ENCODE results near the gene NDST3. TPM values are rescaled to one million over a fixed set of nuclear protein-coding genes. Genes with fewer than 3 reads are reported as not detected.

The NDST3 gene
- total RNA-seq, 1 donor from 2014 or later = not detected

GRCh38 chr4:118029224-118029623 lies 5.1 kb upstream of the NDST3 start:
- intact Hi-C loops (cut with micrococcal nuclease) = no loop called here
- Mint-ChIP-seq H3K4me1 (peaks cover 3% of the 10 kb centered on the region), H3K36me3 (ENCODE audit: low read depth) (no peaks in the 10 kb centered on the region), H3K27me3 (peaks cover 22% of the 10 kb centered on the region), H3K27ac (no peak overlapping the region), H3K4me3 (no peak overlapping the region), H3K9me3 (no peaks in the 10 kb centered on the region)
- ATAC-seq (ENCODE audit: low read depth) = no peak
- DNase-seq = no peak
- POLR2A ChIA-PET = no interaction called here
- TF ChIP-seq CTCF (IDR thresholded peaks at IDR 0.05) = no peak
- CTCF ChIA-PET = no interaction called here

- TF ChIP-seq CTCF (IDR thresholded peaks at IDR 0.05) = no peak
- ChIA-PET CTCF (no interaction called here), POLR2A (no interaction called here)
- DNase-seq = no peak
- peaks cover 4% of the 10 kb centered on the region for H3K4me1 Mint-ChIP-seq
- no peak overlapping the region for H3K4me3 Mint-ChIP-seq
- no peak overlapping the region for H3K27ac Mint-ChIP-seq
- peaks cover 28% of the 10 kb centered on the region for H3K27me3 Mint-ChIP-seq
- no peaks in the 10 kb centered on the region for H3K9me3 Mint-ChIP-seq
- intact Hi-C loops (cut with micrococcal nuclease) = no loop called here
- no peaks in the 10 kb centered on the region for H3K36me3 Mint-ChIP-seq (ENCODE audit: low read depth)
- no peak for ATAC-seq (ENCODE audit: low read depth)
Observed at GRCh38 chr4:118032691-118033090, 1.6 kb upstream of the NDST3 start.

GRCh38 chr4:118033148-118034052 lies 886 bp upstream of the NDST3 start:
- ChIA-PET POLR2A (no interaction called here), CTCF (no interaction called here)
- no peak for DNase-seq
- H3K36me3 Mint-ChIP-seq (ENCODE audit: low read depth) = no peaks in the 10 kb centered on the region
- no peak overlapping the region for H3K27ac Mint-ChIP-seq
- peaks cover 28% of the 10 kb centered on the region for H3K27me3 Mint-ChIP-seq
- intact Hi-C loops (cut with micrococcal nuclease) = no loop called here
- ATAC-seq (ENCODE audit: low read depth) = no peak
- H3K4me1 Mint-ChIP-seq = peaks cover 4% of the 10 kb centered on the region
- no peak for TF ChIP-seq CTCF (IDR thresholded peaks at IDR 0.05)
- no peak overlapping the region for H3K4me3 Mint-ChIP-seq
- H3K9me3 Mint-ChIP-seq = no peaks in the 10 kb centered on the region

GRCh38 chr4:118035309-118035708 lies 1.0 kb downstream of the NDST3 start:
- Mint-ChIP-seq H3K9me3 (no peaks in the 10 kb centered on the region), H3K27me3 (peaks cover 28% of the 10 kb centered on the region), H3K36me3 (ENCODE audit: low read depth) (no peaks in the 10 kb centered on the region), H3K27ac (no peak overlapping the region), H3K4me1 (peaks cover 4% of the 10 kb centered on the region), H3K4me3 (no peak overlapping the region)
- TF ChIP-seq CTCF (IDR thresholded peaks at IDR 0.05) = no peak
- intact Hi-C loops (cut with micrococcal nuclease) = no loop called here
- POLR2A ChIA-PET = no interaction called here
- ATAC-seq (ENCODE audit: low read depth) (no peak), DNase-seq (no peak)
- CTCF ChIA-PET = no interaction called here

- DNase-seq = no peak
- TF ChIP-seq CTCF (IDR thresholded peaks at IDR 0.05) = no peak
- CTCF ChIA-PET = no interaction called here
- intact Hi-C loops (cut with micrococcal nuclease) = no loop called here
- Mint-ChIP-seq H3K27ac (no peak overlapping the region), H3K4me3 (no peak overlapping the region), H3K4me1 (peaks cover 4% of the 10 kb centered on the region), H3K27me3 (peaks cover 22% of the 10 kb centered on the region), H3K9me3 (no peaks in the 10 kb centered on the region), H3K36me3 (ENCODE audit: low read depth) (no peaks in the 10 kb centered on the region)
- POLR2A ChIA-PET = no interaction called here
- no peak for ATAC-seq (ENCODE audit: low read depth)
Observed at GRCh38 chr4:118036336-118036735, 2.0 kb downstream of the NDST3 start.

All from activated B cell treated with CpG ODN at 0.5 μM for 24 hours (primary cell).